ENCODE data around the gene CDH26. TPM values are rescaled to one million over a fixed set of nuclear protein-coding genes. Genes with fewer than 3 reads are reported as not detected.

Gene CDH26
- total RNA-seq, 1 donor from 2014 or later = 0.41 TPM

GRCh38 chr20:60058879-60059278, 100.7 kb downstream of the CDH26 start:
- DNase-seq (ENCODE audit: low spot score) = no peak
- H3K9me3 Mint-ChIP-seq = no peaks in the 10 kb centered on the region
- no peak overlapping the region for H3K4me3 Mint-ChIP-seq
- no peaks in the 10 kb centered on the region for H3K36me3 Mint-ChIP-seq (ENCODE audit: low read depth)
- intact Hi-C loops (cut with micrococcal nuclease) = loop anchor here (2.0 to 5.0 kb wide), 3 partner anchors 124 to 1203 kb away; no protein-coding TSS in a partner anchor
- peaks cover 39% of the 10 kb centered on the region for H3K4me1 Mint-ChIP-seq (ENCODE audit: low read depth)
- H3K27me3 Mint-ChIP-seq (ENCODE audit: insufficient read depth) = no peaks in the 10 kb centered on the region
- no peak overlapping the region for H3K27ac Mint-ChIP-seq

- no peak overlapping the region for H3K4me3 Mint-ChIP-seq
- H3K27me3 Mint-ChIP-seq (ENCODE audit: insufficient read depth) = no peaks in the 10 kb centered on the region
- intact Hi-C loops (cut with micrococcal nuclease) = no loop called here
- H3K9me3 Mint-ChIP-seq = no peaks in the 10 kb centered on the region
- H3K27ac Mint-ChIP-seq = no peak overlapping the region
- DNase-seq (ENCODE audit: low spot score) = no peak
- no peaks in the 10 kb centered on the region for H3K36me3 Mint-ChIP-seq (ENCODE audit: low read depth)
- peaks cover 32% of the 10 kb centered on the region for H3K4me1 Mint-ChIP-seq (ENCODE audit: low read depth)
Measured at GRCh38 chr20:60060006-60060557, 101.9 kb downstream of the CDH26 start.

- DNase-seq (ENCODE audit: low spot score) = no peak
- Mint-ChIP-seq H3K27ac (no peak overlapping the region), H3K36me3 (ENCODE audit: low read depth) (no peaks in the 10 kb centered on the region), H3K27me3 (ENCODE audit: insufficient read depth) (peaks cover 2% of the 10 kb centered on the region), H3K4me1 (ENCODE audit: low read depth) (peaks cover 27% of the 10 kb centered on the region), H3K9me3 (no peaks in the 10 kb centered on the region), H3K4me3 (no peak overlapping the region)
- intact Hi-C loops (cut with micrococcal nuclease) = no loop called here
Measured at GRCh38 chr20:60060593-60060992, 102.4 kb downstream of the CDH26 start.

- Mint-ChIP-seq H3K27ac (no peak overlapping the region), H3K4me3 (no peak overlapping the region)
- intact Hi-C loops (cut with micrococcal nuclease) = no loop called here
Measured at GRCh38 chr20:60062431-60063047, 104.3 kb downstream of the CDH26 start.

GRCh38 chr20:60063048-60063451, 104.8 kb downstream of the CDH26 start:
- H3K27ac Mint-ChIP-seq = no peak overlapping the region
- H3K36me3 Mint-ChIP-seq (ENCODE audit: low read depth) = no peaks in the 10 kb centered on the region
- intact Hi-C loops (cut with micrococcal nuclease) = no loop called here
- H3K4me3 Mint-ChIP-seq = no peak overlapping the region
- peaks cover 5% of the 10 kb centered on the region for H3K9me3 Mint-ChIP-seq
- peaks cover 2% of the 10 kb centered on the region for H3K27me3 Mint-ChIP-seq (ENCODE audit: insufficient read depth)
- peaks cover 3% of the 10 kb centered on the region for H3K4me1 Mint-ChIP-seq (ENCODE audit: low read depth)
- DNase-seq (ENCODE audit: low spot score) = no peak

More at GRCh38 chr20:60062431-60063047, 104.3 kb downstream of the CDH26 start:
- Mint-ChIP-seq H3K36me3 (ENCODE audit: low read depth) (no peaks in the 10 kb centered on the region), H3K27me3 (ENCODE audit: insufficient read depth) (peaks cover 2% of the 10 kb centered on the region), H3K4me1 (ENCODE audit: low read depth) (peaks cover 8% of the 10 kb centered on the region), H3K9me3 (peaks cover 5% of the 10 kb centered on the region)
- no peak for DNase-seq (ENCODE audit: low spot score)

GRCh38 chr20:60063739-60064380, 105.6 kb downstream of the CDH26 start:
- H3K9me3 Mint-ChIP-seq = peaks cover 5% of the 10 kb centered on the region
- no peak overlapping the region for H3K4me3 Mint-ChIP-seq

More at GRCh38 chr20:60063739-60064380, 105.6 kb downstream of the CDH26 start:
- no peaks in the 10 kb centered on the region for H3K4me1 Mint-ChIP-seq (ENCODE audit: low read depth)
- no peaks in the 10 kb centered on the region for H3K36me3 Mint-ChIP-seq (ENCODE audit: low read depth)
- intact Hi-C loops (cut with micrococcal nuclease) = no loop called here
- H3K27me3 Mint-ChIP-seq (ENCODE audit: insufficient read depth) = peaks cover 2% of the 10 kb centered on the region
- H3K27ac Mint-ChIP-seq = no peak overlapping the region
- DNase-seq (ENCODE audit: low spot score) = no peak

Other genes with a start within 250 kb of the CDH26 start
- 4.8 and 5.1 TPM in 2 replicates for gene SYCP2, start 24.8 kb upstream of the CDH26 start, total RNA-seq
- gene PPP1R3D, start 18.1 kb upstream of the CDH26 start, total RNA-seq = 7.0 and 7.6 TPM in 2 replicates
- 33.9 and 35.6 TPM in 2 replicates for gene FAM217B, start 18.0 kb upstream of the CDH26 start, total RNA-seq

Data from activated T-helper 1 cell treated with anti-CD3 and anti-CD28 coated beads, Interleukin-12 subunit alpha, Interleukin-12 subunit beta, Interleukin-2, Interleukin-4 antibody, amounts not matched to agents 30 ng/mL and 10 ng/mL and 1 ng/mL, durations not matched to agents 14 hours and 24 hours and 36 hours (primary cell).